H1 (cell line): ENCODE data around the gene HIPK1. TPM values are rescaled to one million over a fixed set of nuclear protein-coding genes. Genes with fewer than 3 reads are reported as not detected.
A peak's percentile ranks its signal among the peaks of the same experiment; 100 is the strongest.

ENCODE experiments used
- CTCF ChIA-PET: fragments of 300-600 bp; sonication (Branson Sonifier 250); formaldehyde crosslinking; loops from one replicate; lab custom pipeline; 2021; ENCODE audit not compliant: partially characterized antibody; lab: Charles Lee
- POLR2A ChIA-PET: fragments of 300-600 bp; sonication (Branson Sonifier 250); formaldehyde crosslinking; loops from one replicate; lab custom pipeline; 2021; ENCODE audit warnings: inconsistent platforms; ENCODE audit not compliant: partially characterized antibody; lab: Charles Lee
- DNase-seq, 2 experiments: peaks; one replicate each; pipeline versions ENCODE4 v3.0.0 to v3.0.0-alpha.2; 2010 to 2022; ENCODE audit warnings: low spot score in 2 of 2, low read depth in 1 of 2, mixed read lengths in 1 of 2
- FAIRE-seq: peaks from 2 replicates; lab custom pipeline; 2011; peaks lifted over from hg19 to GRCh38; lab: Jason Lieb, UNC
- H2AFZ ChIP-seq: 2 replicates; pipeline ENCODE4 v1.8.1; 2012; ENCODE audit warnings: low read length, inconsistent platforms
- H2AK5ac ChIP-seq: 2 replicates; pipeline ENCODE4 v1.6.1; 2013; ENCODE audit warnings: low read depth, low read length
- H2BK120ac ChIP-seq: replicated peaks from 2 replicates; pipeline ENCODE3; 2013; ENCODE audit warnings: low read depth, low read length, inconsistent platforms
- H2BK12ac ChIP-seq: 2 replicates; pipeline ENCODE4 v1.6.1; 2013; ENCODE audit warnings: low read depth, low read length
- H2BK15ac ChIP-seq: 2 replicates; pipeline ENCODE4 v1.6.1; 2013; ENCODE audit warnings: low read length
- H2BK20ac ChIP-seq: 2 replicates; pipeline ENCODE4 v1.6.1; 2013; ENCODE audit warnings: low read length
- H2BK5ac ChIP-seq: 2 replicates; pipeline ENCODE4 v1.6.1; 2013; ENCODE audit warnings: low read depth, low read length
- H3K14ac ChIP-seq: 2 replicates; pipeline ENCODE4 v1.6.1; 2013; ENCODE audit warnings: inconsistent platforms; ENCODE audit not compliant: insufficient read length
- H3K18ac ChIP-seq: 2 replicates; pipeline ENCODE4 v1.6.1; 2013; ENCODE audit warnings: low read length; ENCODE audit errors: extremely low read depth
- H3K23ac ChIP-seq: 2 replicates; pipeline ENCODE4 v1.6.1; 2013; ENCODE audit warnings: inconsistent platforms; ENCODE audit not compliant: insufficient read length
- H3K23me2 ChIP-seq: 2 replicates; pipeline ENCODE4 v1.6.1; 2013; ENCODE audit warnings: low read depth, low read length
- H3K27ac ChIP-seq: 2 replicates; pipeline ENCODE4 v1.6.1; 2011; ENCODE audit warnings: low read depth, low read length, inconsistent platforms
- H3K27me3 ChIP-seq, 4 experiments: replicated peaks in 1 of 4; 1 replicate in 1 of 4; 2 replicates in 3 of 4; pipeline versions ENCODE4 v1.6.1 to v1.8.1; 2011 to 2013; ENCODE audit warnings: low read length in 3 of 4, mild to moderate bottlenecking in 3 of 4, inconsistent platforms in 2 of 4, mixed read lengths in 2 of 4, moderate library complexity in 1 of 4; ENCODE audit not compliant: control insufficient read depth in 3 of 4, insufficient read depth in 3 of 4; ENCODE audit errors: extremely low read depth in 1 of 4
- H3K36me3 ChIP-seq, 4 experiments: 2 replicates each; pipeline versions ENCODE4 v1.6.1 to v1.8.1; 2011 to 2013; ENCODE audit warnings: mild to moderate bottlenecking in 4 of 4, low read length in 3 of 4, moderate library complexity in 2 of 4, control low read depth in 1 of 4, inconsistent platforms in 1 of 4; ENCODE audit not compliant: insufficient read depth in 4 of 4, control insufficient read depth in 2 of 4
- H3K4ac ChIP-seq: replicated peaks from 2 replicates; pipeline ENCODE3; 2013; ENCODE audit warnings: low read length, low read depth, mixed read lengths, inconsistent platforms; ENCODE audit not compliant: insufficient read length
- H3K4me1 ChIP-seq, 4 experiments: replicated peaks in 1 of 4; 1 replicate in 1 of 4; 2 replicates in 3 of 4; pipeline versions ENCODE4 v1.6.1 to v1.8.1; 2011 to 2013; ENCODE audit warnings: low read length in 3 of 4, inconsistent platforms in 2 of 4, mixed read lengths in 1 of 4; ENCODE audit not compliant: insufficient read depth in 4 of 4, control insufficient read depth in 3 of 4
- H3K4me2 ChIP-seq, 2 experiments: 2 replicates each; pipeline versions ENCODE4 v1.6.1 to v1.8.1; 2011 to 2013; ENCODE audit warnings: low read depth in 2 of 2, low read length in 2 of 2, control low read depth in 1 of 2, inconsistent platforms in 1 of 2, mild to moderate bottlenecking in 1 of 2; ENCODE audit not compliant: insufficient read depth in 1 of 2
- H3K4me3 ChIP-seq, 4 experiments: fragments of 200-600, 300-600 bp in 1 of 4; sonication (generic), shearing (Covaris generic), sonication (Bioruptor Twin) in 1 of 4; 2 replicates each; pipeline versions ENCODE4 v1.5.1 to v1.8.1; 2011 to 2016; ENCODE audit warnings: low read length in 4 of 4, low read depth in 3 of 4, control low read depth in 2 of 4, inconsistent platforms in 2 of 4, mild to moderate bottlenecking in 2 of 4, mixed read lengths in 1 of 4, moderate library complexity in 1 of 4; ENCODE audit not compliant: insufficient read depth in 2 of 4; ENCODE audit errors: extremely low read depth in 1 of 4
- H3K56ac ChIP-seq: replicated peaks from 2 replicates; pipeline ENCODE3; 2013; ENCODE audit warnings: low read depth, mild to moderate bottlenecking, mixed read lengths, low read length, inconsistent platforms; ENCODE audit not compliant: insufficient read length
- H3K79me1 ChIP-seq: 2 replicates; pipeline ENCODE4 v1.6.1; 2013; ENCODE audit warnings: low read depth, low read length, control low read depth
- H3K79me2 ChIP-seq, 2 experiments: 2 replicates each; pipeline versions ENCODE4 v1.6.1 to v1.8.1; 2012 to 2013; ENCODE audit warnings: low read length in 2 of 2, mild to moderate bottlenecking in 2 of 2, inconsistent platforms in 1 of 2; ENCODE audit not compliant: insufficient read depth in 2 of 2, control insufficient read depth in 1 of 2
- H3K9ac ChIP-seq, 4 experiments: replicated peaks in 1 of 4; 1 replicate in 1 of 4; 2 replicates in 3 of 4; pipeline versions ENCODE4 v1.6.1 to v1.8.1; 2011 to 2013; ENCODE audit warnings: low read depth in 3 of 4, low read length in 3 of 4, control low read depth in 2 of 4, mild to moderate bottlenecking in 2 of 4, moderate library complexity in 2 of 4, inconsistent platforms in 1 of 4; ENCODE audit errors: extremely low read depth in 1 of 4
- H3K9me3 ChIP-seq, 2 experiments: 2 replicates each; pipeline versions ENCODE4 v1.6.1 to v1.8.1; 2012 to 2013; ENCODE audit warnings: mild to moderate bottlenecking in 2 of 2, moderate library complexity in 2 of 2, control low read depth in 1 of 2, inconsistent platforms in 1 of 2, low read depth in 1 of 2, low read length in 1 of 2, mixed read lengths in 1 of 2; ENCODE audit not compliant: insufficient read depth in 2 of 2
- H4K20me1 ChIP-seq, 2 experiments: replicated peaks in 1 of 2; 2 replicates each; pipeline versions ENCODE3 to v1.8.1; 2011 to 2013; ENCODE audit warnings: inconsistent platforms in 2 of 2, low read length in 2 of 2, mild to moderate bottlenecking in 1 of 2; ENCODE audit not compliant: insufficient read depth in 2 of 2, control insufficient read depth in 1 of 2
- H4K5ac ChIP-seq: 2 replicates; pipeline ENCODE4 v1.6.1; 2013; ENCODE audit warnings: low read length, low read depth, mixed read lengths, inconsistent platforms; ENCODE audit not compliant: insufficient read length
- H4K8ac ChIP-seq: 2 replicates; pipeline ENCODE4 v1.8.0; 2013; ENCODE audit warnings: mild to moderate bottlenecking, moderate library complexity, low read length, inconsistent platforms; ENCODE audit not compliant: insufficient read depth; ENCODE audit errors: extremely low read depth
- H4K91ac ChIP-seq: replicated peaks from 2 replicates; pipeline ENCODE3; 2013; ENCODE audit warnings: low read length, mixed read lengths, inconsistent platforms; ENCODE audit not compliant: insufficient read length
- KDM1A ChIP-seq: fragments of 200-600, 300-600 bp; sonication (generic); IDR thresholded peaks from 2 replicates; pipeline ENCODE4 v1.7.1; 2016; ENCODE audit warnings: mild to moderate bottlenecking, low read length, borderline replicate concordance
- KDM5A ChIP-seq: fragments of 200-600 bp; IDR thresholded peaks from 2 replicates; pipeline ENCODE4 v1.7.1; 2012; ENCODE audit warnings: mild to moderate bottlenecking, low read length, inconsistent platforms, mixed read lengths
- RXRA ChIP-seq: IDR thresholded peaks from 2 replicates; pipeline ENCODE4 v1.6.1; 2011; ENCODE audit warnings: low read depth, mild to moderate bottlenecking, low read length, moderate library complexity; ENCODE audit not compliant: insufficient read depth
- TCF12 ChIP-seq: IDR thresholded peaks from 2 replicates; pipeline ENCODE4 v1.6.1; 2011; ENCODE audit warnings: low read depth, mild to moderate bottlenecking, low read length
- WGBS, 2 experiments: shearing (Covaris generic) in 1 of 2; methylation state at CpG; one replicate each; pipeline versions ENCODE4 v1.1.6 to v1.1.7; 2013 to 2015; ENCODE audit warnings: low lambda C conversion rate in 2 of 2, mixed read lengths in 2 of 2, inconsistent platforms in 1 of 2, low coverage in 1 of 2, missing lambda C conversion rate in 1 of 2; ENCODE audit not compliant: insufficient replicate concordance in 2 of 2, insufficient coverage in 1 of 2, insufficient read length in 1 of 2; ENCODE audit errors: extremely low coverage in 1 of 2, missing lambda C conversion rate in 1 of 2; 5-methylcytosine and 5-hydroxymethylcytosine counted together
- polyA plus RNA-seq, 7 experiments: library from polyadenylated mRNA; depleted of rRNA in 3 of 7; stranded (reverse) in 5 of 7; unstranded in 2 of 7; fragments of >200 nt in 5 of 7; fragments of 200-250 nt in 2 of 7; gene quantifications; 1 replicate in 5 of 7; 2 replicates in 1 of 7; 4 replicates in 1 of 7; pipeline versions ENCODE4 v1.2.1 to v1.2.3, GENCODE V29; 2011 to 2013; ENCODE audit warnings: missing spikeins in 2 of 7, mixed read lengths in 2 of 7
- total RNA-seq: library from RNA; stranded (reverse); fragmentation: NEBNext Ultra II Directional; extraction: Animal tissue kit (Norgen Biotek cat#: 25700); gene quantifications from 2 replicates; pipeline ENCODE4 v1.2.1, GENCODE V29; 2021

Gene HIPK1
- total and polyA plus RNA-seq, 2 of the 8 experiments (the other 6 are each of a cell fraction or from before 2014, with no cell fraction given): 46.2 to 64.3 TPM

- Histone ChIP-seq H3K4ac (no peak overlapping the region), H2BK15ac (no peak overlapping the region), H2AK5ac (no peak overlapping the region), H3K27me3 (no peaks in the 10 kb centered on the region; a peak in 1 of 7 replicates), H2BK20ac (no peak overlapping the region), H3K23ac (no peak overlapping the region), H2AFZ (no peak overlapping the region), H3K9me3 (no peaks in the 10 kb centered on the region; a peak in 3 of 4 replicates), H3K9ac (no peak overlapping the region), H2BK12ac (no peak overlapping the region), H3K18ac (no peak overlapping the region), H3K79me1 (no peaks in the 10 kb centered on the region), H3K36me3 (no peaks in the 10 kb centered on the region), H4K91ac (no peak overlapping the region), H3K4me1 (peaks cover 3 to 16% (median 12%) of the 10 kb centered on the region in 4 experiments), H3K4me2 (no peak overlapping the region), H4K5ac (no peak overlapping the region), H3K14ac (no peak overlapping the region), H2BK5ac (no peak overlapping the region), H3K56ac (no peak overlapping the region), H2BK120ac (no peak overlapping the region), H3K4me3 (no peak overlapping the region), H3K27ac (no peak overlapping the region), H4K20me1 (no peaks in the 10 kb centered on the region), H3K79me2 (no peaks in the 10 kb centered on the region), H4K8ac (no peak overlapping the region), H3K23me2 (no peaks in the 10 kb centered on the region)
- WGBS, 2 experiments: 85% methylated on average over 2 of the region's 2 CpGs; no CpG with 5 or more reads in 1 of the 2 experiments
- TF ChIP-seq TCF12 (no peak), KDM1A (peak; percentile 53; the same call in 1 of the 2 replicates), KDM5A (no peak), RXRA (no peak)
- FAIRE-seq: no peak
- ChIA-PET POLR2A (no interaction called here), CTCF (no interaction called here)
- no peak for DNase-seq
Measured at GRCh38 chr1:113999233-113999632, 70.1 kb downstream of the HIPK1 start.
